SU-DHL-6 (cell line): Measurements from ENCODE around the gene CMTR1.
"Not testable (repeated sequence)": the region's sequence is repeated elsewhere in the genome, so short reads cannot be mapped to it uniquely, and the experiment has no call there.

Source experiments
- H2AFZ ChIP-seq: fragments of 200-600 bp; sonication (generic); 2 replicates; pipeline ENCODE4 v1.6.1; 2014; ENCODE audit warnings: low read depth, mild to moderate bottlenecking, moderate library complexity, mixed read lengths, antibody characterized with exemption, low read length; ENCODE audit not compliant: severe bottlenecking
- H3F3A ChIP-seq: fragments of 200-600 bp; shearing (Covaris generic); 2 replicates; pipeline ENCODE4 v1.6.0; 2016; ENCODE audit warnings: antibody characterized with exemption, mild to moderate bottlenecking; ENCODE audit not compliant: insufficient read depth
- H3K27ac ChIP-seq: fragments of 200-600 bp; sonication (generic); 2 replicates; pipeline ENCODE4 v1.5.1; 2016; ENCODE audit warnings: low read depth, mild to moderate bottlenecking, low read length, moderate library complexity, mixed read lengths
- H3K27me3 ChIP-seq: fragments of 200-600 bp; sonication (generic), shearing (Covaris generic); 2 replicates; pipeline ENCODE4 v1.6.0; 2014; ENCODE audit warnings: mild to moderate bottlenecking, low read length
- H3K36me3 ChIP-seq: fragments of 200-600 bp; sonication (generic); 2 replicates; pipeline ENCODE4 v1.6.1; 2014; ENCODE audit warnings: mild to moderate bottlenecking, low read length, mixed read lengths
- H3K4me2 ChIP-seq: fragments of 300-600, 200-600 bp; shearing (Covaris generic), sonication (generic); 2 replicates; pipeline ENCODE4 v1.6.0; 2014; ENCODE audit warnings: low read length, low read depth, mild to moderate bottlenecking; ENCODE audit not compliant: poor library complexity, severe bottlenecking
- H3K4me3 ChIP-seq: fragments of 200-600 bp; sonication (generic); 2 replicates; pipeline ENCODE4 v1.5.1; 2014; ENCODE audit warnings: antibody characterized with exemption, low read length, mild to moderate bottlenecking, mixed read lengths; ENCODE audit not compliant: insufficient read depth, poor library complexity, severe bottlenecking
- H3K79me2 ChIP-seq: fragments of 200-600 bp; sonication (generic); 2 replicates; pipeline ENCODE4 v1.6.1; 2014; ENCODE audit warnings: mild to moderate bottlenecking, low read length, moderate library complexity; ENCODE audit not compliant: insufficient read depth
- H3K9ac ChIP-seq: fragments of 200-600 bp; sonication (generic); 2 replicates; pipeline ENCODE4 v1.7.0; 2014; ENCODE audit warnings: mild to moderate bottlenecking, low read length
- H3K9me2 ChIP-seq: fragments of 200-600 bp; sonication (generic); replicated peaks from 2 replicates; pipeline ENCODE4 v1.6.1; 2014; ENCODE audit warnings: low read length; ENCODE audit not compliant: insufficient read depth
- H3K9me3 ChIP-seq: fragments of 200-600 bp; sonication (generic); 2 replicates; pipeline ENCODE4 v1.6.1; 2014; ENCODE audit warnings: low read length, mixed read lengths; ENCODE audit not compliant: insufficient read depth
- H4K20me1 ChIP-seq: fragments of 200-600 bp; sonication (generic); 2 replicates; pipeline ENCODE4 v1.6.1; 2014; ENCODE audit warnings: low read depth, mild to moderate bottlenecking, antibody characterized with exemption, low read length, moderate library complexity, mixed read lengths
- EZH2phosphoT487 ChIP-seq: fragments of 200-600 bp; sonication (generic), shearing (Covaris generic); conservative IDR thresholded peaks from 2 replicates; pipeline ENCODE4 v1.6.1; 2018; ENCODE audit warnings: mild to moderate bottlenecking, antibody characterized with exemption, low read length, moderate library complexity, mixed read lengths
- TF ChIP-seq, protein P1 (sequence below): fragments of 200-600 bp; sonication (generic); IDR thresholded peaks from one replicate; pipeline ENCODE4 v1.5.1; 2017; ENCODE audit warnings: antibody characterized with exemption, mild to moderate bottlenecking, low read length, moderate library complexity; ENCODE audit not compliant: insufficient read depth, poor library complexity, severe bottlenecking

CMTR1 gene

DNA sequence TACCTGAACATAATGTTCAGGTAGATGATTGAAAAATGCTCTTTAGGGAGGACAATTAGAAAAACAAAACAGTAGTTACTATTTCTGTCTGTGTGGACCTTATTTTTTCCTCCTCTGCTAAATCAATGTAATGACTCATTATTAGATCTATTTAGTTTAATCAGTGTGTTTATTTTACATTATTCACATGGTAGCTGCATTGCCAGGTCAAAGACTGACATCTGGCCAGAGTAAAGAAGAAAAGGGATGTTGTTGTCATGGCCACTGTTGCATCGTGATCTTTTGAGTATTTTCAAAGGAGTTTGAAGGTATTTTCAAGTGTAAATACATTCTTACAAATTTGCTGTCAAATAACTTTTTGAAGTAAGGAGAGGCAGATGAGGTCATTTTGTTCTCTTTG is 5.9 kb downstream of the CMTR1 start:
- TF ChIP-seq EZH2phosphoT487, result no peak
- TF ChIP-seq, protein P1, sequence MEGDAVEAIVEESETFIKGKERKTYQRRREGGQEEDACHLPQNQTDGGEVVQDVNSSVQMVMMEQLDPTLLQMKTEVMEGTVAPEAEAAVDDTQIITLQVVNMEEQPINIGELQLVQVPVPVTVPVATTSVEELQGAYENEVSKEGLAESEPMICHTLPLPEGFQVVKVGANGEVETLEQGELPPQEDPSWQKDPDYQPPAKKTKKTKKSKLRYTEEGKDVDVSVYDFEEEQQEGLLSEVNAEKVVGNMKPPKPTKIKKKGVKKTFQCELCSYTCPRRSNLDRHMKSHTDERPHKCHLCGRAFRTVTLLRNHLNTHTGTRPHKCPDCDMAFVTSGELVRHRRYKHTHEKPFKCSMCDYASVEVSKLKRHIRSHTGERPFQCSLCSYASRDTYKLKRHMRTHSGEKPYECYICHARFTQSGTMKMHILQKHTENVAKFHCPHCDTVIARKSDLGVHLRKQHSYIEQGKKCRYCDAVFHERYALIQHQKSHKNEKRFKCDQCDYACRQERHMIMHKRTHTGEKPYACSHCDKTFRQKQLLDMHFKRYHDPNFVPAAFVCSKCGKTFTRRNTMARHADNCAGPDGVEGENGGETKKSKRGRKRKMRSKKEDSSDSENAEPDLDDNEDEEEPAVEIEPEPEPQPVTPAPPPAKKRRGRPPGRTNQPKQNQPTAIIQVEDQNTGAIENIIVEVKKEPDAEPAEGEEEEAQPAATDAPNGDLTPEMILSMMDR, result no peak
- Histone ChIP-seq H3K9me2 (no peaks in the 10 kb centered on the region), H3K4me2 (no peak overlapping the region), H3K27me3 (no peaks in the 10 kb centered on the region), H2AFZ (no peak overlapping the region), H3K79me2 (peaks cover 22% of the 10 kb centered on the region), H3K9me3 (no peaks in the 10 kb centered on the region), H3K36me3 (peaks cover 5% of the 10 kb centered on the region), H3K27ac (no peak overlapping the region), H3K4me3 (no peak overlapping the region), H4K20me1 (no peaks in the 10 kb centered on the region), H3K9ac (no peak overlapping the region), H3F3A (0 out of 2 replicates have a peak, but pooled peaks cover 4% of the 10 kb centered on the region)

DNA sequence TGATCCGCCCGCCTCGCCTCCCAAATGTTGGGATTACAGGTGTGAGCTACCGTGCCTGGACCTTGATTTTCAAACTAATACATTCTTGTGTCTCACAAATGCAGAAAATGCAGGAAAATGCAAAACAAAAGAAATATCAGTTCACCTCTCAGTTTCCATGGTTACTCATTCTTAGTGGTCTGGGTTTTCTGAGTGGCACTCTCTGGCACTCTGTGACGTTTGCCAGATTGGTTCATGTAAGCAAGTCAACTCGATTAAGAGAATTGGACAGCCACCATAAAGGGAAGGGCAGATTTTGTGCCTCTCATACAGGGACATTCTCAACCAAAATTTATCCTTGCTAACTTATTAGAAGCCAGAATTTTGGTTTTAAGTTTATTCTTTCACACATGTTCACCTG is 8.6 kb downstream of the CMTR1 start:
- Histone ChIP-seq H3K4me2 (no peak overlapping the region), H3K4me3 (no peak overlapping the region), H3K36me3 (peaks cover 20% of the 10 kb centered on the region), H3K79me2 (peaks cover 5% of the 10 kb centered on the region; the same call in 1 of the 2 replicates), H3F3A (no peaks in the 10 kb centered on the region), H3K9ac (no peak overlapping the region), H4K20me1 (no peaks in the 10 kb centered on the region), H3K27ac (no peak overlapping the region), H3K27me3 (no peaks in the 10 kb centered on the region), H2AFZ (no peak overlapping the region), H3K9me3 (no peaks in the 10 kb centered on the region), H3K9me2 (no peaks in the 10 kb centered on the region)
- TF ChIP-seq EZH2phosphoT487, result no peak
- TF ChIP-seq, protein P1, result no peak

DNA sequence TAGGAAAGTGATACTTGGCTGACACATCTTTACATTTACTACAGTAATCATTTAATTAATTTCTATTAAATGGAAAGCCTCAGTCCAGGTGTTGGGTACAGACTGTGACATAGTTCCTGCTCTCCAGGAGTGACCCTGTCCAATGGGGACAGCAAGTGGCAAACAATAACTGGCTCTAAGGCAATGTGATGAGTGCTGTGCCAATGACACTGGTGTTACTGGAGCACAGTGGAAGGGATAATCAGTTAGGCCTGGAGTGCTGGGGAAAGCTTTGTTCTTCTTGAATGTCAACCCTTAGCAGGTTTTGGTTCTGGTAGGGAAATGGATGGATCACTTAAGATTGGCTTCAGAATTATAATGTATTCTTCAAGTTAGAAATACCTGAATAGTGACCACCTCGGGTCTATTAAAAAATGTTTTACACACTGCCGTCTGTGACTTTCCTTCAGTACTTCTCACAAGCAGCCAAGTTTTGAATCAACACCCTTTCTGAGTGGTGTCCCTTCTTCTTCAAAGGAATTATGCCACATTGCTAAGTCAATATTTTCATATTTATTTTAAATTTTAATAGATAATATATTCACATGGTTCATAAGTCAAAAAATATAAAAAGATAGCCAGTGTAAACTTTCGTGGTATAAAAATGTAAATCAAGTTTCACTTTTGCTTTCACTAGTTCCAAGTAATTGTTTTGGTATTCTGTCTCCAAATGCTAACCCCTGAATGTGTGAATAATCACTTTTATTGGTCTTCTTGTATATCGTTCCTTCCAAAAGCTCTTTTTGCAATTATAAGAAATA is 9.6 kb downstream of the CMTR1 start:
- H3K9me2 ChIP-seq, result no peaks in the 10 kb centered on the region
- TF ChIP-seq, protein P1, result no peak
- peaks cover 5% of the 10 kb centered on the region; the same call in 1 of the 2 replicates for H3K79me2 ChIP-seq
- H3F3A ChIP-seq, result no peaks in the 10 kb centered on the region
- no peaks in the 10 kb centered on the region for H3K27me3 ChIP-seq
- peaks cover 20% of the 10 kb centered on the region for H3K36me3 ChIP-seq
- H3K4me3 ChIP-seq, result no peak overlapping the region
- H3K9me3 ChIP-seq, result no peaks in the 10 kb centered on the region
- no peak overlapping the region for H3K9ac ChIP-seq
- peak overlapping the region; percentile 11 for H3K4me2 ChIP-seq
- H3K27ac ChIP-seq, result no peak overlapping the region
- H4K20me1 ChIP-seq, result no peaks in the 10 kb centered on the region
- H2AFZ ChIP-seq, result no peak overlapping the region

DNA sequence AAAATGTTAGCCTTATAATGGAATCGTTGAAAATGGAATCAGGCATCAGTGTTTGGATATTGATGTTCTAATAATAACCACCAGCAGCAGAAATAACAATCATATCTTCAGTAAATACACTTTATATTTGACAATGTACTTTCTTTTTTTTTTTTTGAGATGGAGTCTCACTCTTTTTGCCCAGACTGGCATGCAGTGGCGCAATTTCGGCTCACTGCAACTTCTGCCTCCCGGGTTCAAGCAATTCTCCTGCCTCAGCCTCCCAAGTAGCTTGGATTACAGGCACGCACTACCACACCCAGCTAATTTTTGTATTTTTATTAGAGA is 10.2 kb downstream of the CMTR1 start:
- not testable (repeated sequence) for H3K27ac ChIP-seq, H3K9me2 ChIP-seq, H3K27me3 ChIP-seq, H3K4me3 ChIP-seq, H3F3A ChIP-seq, H3K9me3 ChIP-seq, H3K9ac ChIP-seq, H2AFZ ChIP-seq, H4K20me1 ChIP-seq, H3K79me2 ChIP-seq, H3K4me2 ChIP-seq
- peaks cover 20% of the 10 kb centered on the region for H3K36me3 ChIP-seq
